ENCODE results near the gene KRTAP10-4. TPM values are rescaled to one million over a fixed set of nuclear protein-coding genes. Genes with fewer than 3 reads are reported as not detected.

Gene KRTAP10-4
- total RNA-seq, 1 donor from 2014 or later, result not detected

- TF ChIP-seq EZH2 (IDR thresholded peaks at IDR 0.05; ENCODE audit: insufficient read depth, low read length) (no peak), CTCF (IDR thresholded peaks at IDR 0.05; ENCODE audit: insufficient read depth, low read depth, low read length) (no peak)
- Histone ChIP-seq H2AFZ (ENCODE audit: low read depth, low read length) (no peak overlapping the region), H4K20me1 (ENCODE audit: insufficient read depth, low read length) (no peaks in the 10 kb centered on the region), H3K4me2 (ENCODE audit: low read length) (no peak overlapping the region), H3K4me3 (ENCODE audit: insufficient read depth, low read depth, low read length) (no peak overlapping the region), H3K9ac (ENCODE audit: low read length) (no peak overlapping the region), H3K79me2 (ENCODE audit: insufficient read depth, low read length) (no peaks in the 10 kb centered on the region), H3K27me3 (ENCODE audit: insufficient read depth, low read length) (no peaks in the 10 kb centered on the region), H3K9me3 (ENCODE audit: insufficient read depth, low read depth, low read length) (peaks cover 10% of the 10 kb centered on the region), H3K4me1 (ENCODE audit: insufficient read depth, low read length) (no peaks in the 10 kb centered on the region), H3K27ac (ENCODE audit: low read depth, low read length) (no peak overlapping the region), H3K36me3 (ENCODE audit: insufficient read depth, low read length) (no peaks in the 10 kb centered on the region)
- H3K4me1 Mint-ChIP-seq (ENCODE audit: low read depth, unreplicated experiment), result no peaks in the 10 kb centered on the region
- no peak overlapping the region for H3K4me3 Mint-ChIP-seq (ENCODE audit: unreplicated experiment)
- H3K27me3 Mint-ChIP-seq (ENCODE audit: low read depth, unreplicated experiment), result peaks cover 20% of the 10 kb centered on the region
- H3K36me3 Mint-ChIP-seq (ENCODE audit: low read depth, unreplicated experiment), result no peaks in the 10 kb centered on the region
- DNase-seq (ENCODE audit: low read depth), result no peak
- FAIRE-seq, result no peak
- H3K27ac Mint-ChIP-seq (ENCODE audit: unreplicated experiment), result no peak overlapping the region
- peaks cover 29% of the 10 kb centered on the region for H3K9me3 Mint-ChIP-seq (ENCODE audit: unreplicated experiment)
Measured at GRCh38 chr21:44581158-44581557, 7.6 kb downstream of the KRTAP10-4 start.

GRCh38 chr21:44582055-44582454, 8.5 kb downstream of the KRTAP10-4 start:
- no peaks in the 10 kb centered on the region for H3K36me3 Mint-ChIP-seq (ENCODE audit: low read depth, unreplicated experiment)
- H3K4me1 Mint-ChIP-seq (ENCODE audit: low read depth, unreplicated experiment), result no peaks in the 10 kb centered on the region
- no peak for DNase-seq (ENCODE audit: low read depth)
- TF ChIP-seq CTCF (IDR thresholded peaks at IDR 0.05; ENCODE audit: insufficient read depth, low read depth, low read length), result no peak
- no peak for TF ChIP-seq EZH2 (IDR thresholded peaks at IDR 0.05; ENCODE audit: insufficient read depth, low read length)
- Histone ChIP-seq H3K27me3 (ENCODE audit: insufficient read depth, low read length) (no peaks in the 10 kb centered on the region), H3K4me1 (ENCODE audit: insufficient read depth, low read length) (no peaks in the 10 kb centered on the region), H3K9ac (ENCODE audit: low read length) (no peak overlapping the region), H3K9me3 (ENCODE audit: insufficient read depth, low read depth, low read length) (peaks cover 10% of the 10 kb centered on the region), H3K36me3 (ENCODE audit: insufficient read depth, low read length) (no peaks in the 10 kb centered on the region), H4K20me1 (ENCODE audit: insufficient read depth, low read length) (no peaks in the 10 kb centered on the region), H2AFZ (ENCODE audit: low read depth, low read length) (no peak overlapping the region), H3K27ac (ENCODE audit: low read depth, low read length) (no peak overlapping the region), H3K4me3 (ENCODE audit: insufficient read depth, low read depth, low read length) (no peak overlapping the region), H3K79me2 (ENCODE audit: insufficient read depth, low read length) (no peaks in the 10 kb centered on the region), H3K4me2 (ENCODE audit: low read length) (no peak overlapping the region)
- peaks cover 29% of the 10 kb centered on the region for H3K27me3 Mint-ChIP-seq (ENCODE audit: low read depth, unreplicated experiment)
- FAIRE-seq, result no peak
- peaks cover 33% of the 10 kb centered on the region for H3K9me3 Mint-ChIP-seq (ENCODE audit: unreplicated experiment)
- no peak overlapping the region for H3K27ac Mint-ChIP-seq (ENCODE audit: unreplicated experiment)
- no peak overlapping the region for H3K4me3 Mint-ChIP-seq (ENCODE audit: unreplicated experiment)

DNA sequence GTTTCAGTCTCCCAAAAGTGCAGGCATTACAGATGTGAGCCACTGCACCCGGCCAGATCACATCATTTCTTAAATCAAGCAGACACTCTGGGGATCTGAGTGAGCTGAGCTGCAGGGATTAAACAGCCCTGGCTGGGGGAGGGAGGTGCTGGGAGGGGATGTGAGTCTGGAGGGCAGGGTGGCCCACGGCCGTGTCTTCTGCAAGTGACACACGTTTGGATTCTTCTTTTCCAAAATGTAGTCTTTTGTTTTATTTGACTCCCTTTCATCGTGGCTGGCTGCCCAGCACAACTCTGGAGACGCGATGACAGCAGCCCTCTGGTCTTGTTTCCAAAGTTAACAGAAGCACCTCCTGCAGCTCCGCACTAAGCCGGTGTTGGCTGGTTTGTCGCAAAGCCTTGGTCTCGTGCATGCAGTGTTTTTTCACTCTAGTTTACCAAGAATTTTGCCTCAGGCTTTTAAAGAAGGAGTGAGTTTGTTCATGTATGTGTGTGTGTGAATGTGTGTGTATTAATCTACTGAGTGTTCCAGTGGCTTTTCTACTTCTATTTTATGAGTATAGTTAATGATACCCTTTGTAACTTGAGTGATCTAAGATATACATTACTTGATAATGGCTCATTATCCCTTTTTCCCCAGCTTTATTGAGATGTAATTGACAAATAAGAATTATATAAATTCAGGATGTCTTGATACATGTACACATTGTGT, 9.7 kb downstream of the KRTAP10-4 start:
- H3K4me2 ChIP-seq (ENCODE audit: low read length), result no peak overlapping the region
- no peak overlapping the region for H3K27ac Mint-ChIP-seq (ENCODE audit: unreplicated experiment)
- H3K9me3 Mint-ChIP-seq (ENCODE audit: unreplicated experiment), result peaks cover 27% of the 10 kb centered on the region

More for the DNA sequence above, 9.7 kb downstream of the KRTAP10-4 start:
- TF ChIP-seq EZH2 (IDR thresholded peaks at IDR 0.05; ENCODE audit: insufficient read depth, low read length) (no peak), CTCF (IDR thresholded peaks at IDR 0.05; ENCODE audit: insufficient read depth, low read depth, low read length) (no peak)
- Mint-ChIP-seq H3K4me1 (ENCODE audit: low read depth, unreplicated experiment) (no peaks in the 10 kb centered on the region), H3K36me3 (ENCODE audit: low read depth, unreplicated experiment) (no peaks in the 10 kb centered on the region), H3K4me3 (ENCODE audit: unreplicated experiment) (no peak overlapping the region), H3K27me3 (ENCODE audit: low read depth, unreplicated experiment) (peaks cover 30% of the 10 kb centered on the region)
- Histone ChIP-seq H3K9ac (ENCODE audit: low read length) (no peak overlapping the region), H3K36me3 (ENCODE audit: insufficient read depth, low read length) (no peaks in the 10 kb centered on the region), H3K4me1 (ENCODE audit: insufficient read depth, low read length) (no peaks in the 10 kb centered on the region), H3K4me3 (ENCODE audit: insufficient read depth, low read depth, low read length) (no peak overlapping the region), H3K27ac (ENCODE audit: low read depth, low read length) (no peak overlapping the region), H3K79me2 (ENCODE audit: insufficient read depth, low read length) (no peaks in the 10 kb centered on the region), H3K27me3 (ENCODE audit: insufficient read depth, low read length) (no peaks in the 10 kb centered on the region), H3K9me3 (ENCODE audit: insufficient read depth, low read depth, low read length) (peaks cover 6% of the 10 kb centered on the region), H4K20me1 (ENCODE audit: insufficient read depth, low read length) (no peaks in the 10 kb centered on the region), H2AFZ (ENCODE audit: low read depth, low read length) (no peak overlapping the region)
- DNase-seq (ENCODE audit: low read depth) (no peak), FAIRE-seq (no peak)

Data from astrocyte (in vitro differentiated cells and primary cell).